ELF-1 (cell line): ENCODE data around the gene POLE2.
A peak's percentile ranks its signal among the peaks of the same experiment; 100 is the strongest.
"Not testable (repeated sequence)": the region's sequence is repeated elsewhere in the genome, so short reads cannot be mapped to it uniquely, and the experiment has no call there.

Experiments used
- DNase-seq: peaks from one replicate; pipeline ENCODE4 v3.0.0-alpha.2; 2016; ENCODE audit warnings: low read depth, low spot score

Gene POLE2, protein sequence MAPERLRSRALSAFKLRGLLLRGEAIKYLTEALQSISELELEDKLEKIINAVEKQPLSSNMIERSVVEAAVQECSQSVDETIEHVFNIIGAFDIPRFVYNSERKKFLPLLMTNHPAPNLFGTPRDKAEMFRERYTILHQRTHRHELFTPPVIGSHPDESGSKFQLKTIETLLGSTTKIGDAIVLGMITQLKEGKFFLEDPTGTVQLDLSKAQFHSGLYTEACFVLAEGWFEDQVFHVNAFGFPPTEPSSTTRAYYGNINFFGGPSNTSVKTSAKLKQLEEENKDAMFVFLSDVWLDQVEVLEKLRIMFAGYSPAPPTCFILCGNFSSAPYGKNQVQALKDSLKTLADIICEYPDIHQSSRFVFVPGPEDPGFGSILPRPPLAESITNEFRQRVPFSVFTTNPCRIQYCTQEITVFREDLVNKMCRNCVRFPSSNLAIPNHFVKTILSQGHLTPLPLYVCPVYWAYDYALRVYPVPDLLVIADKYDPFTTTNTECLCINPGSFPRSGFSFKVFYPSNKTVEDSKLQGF

DNA sequence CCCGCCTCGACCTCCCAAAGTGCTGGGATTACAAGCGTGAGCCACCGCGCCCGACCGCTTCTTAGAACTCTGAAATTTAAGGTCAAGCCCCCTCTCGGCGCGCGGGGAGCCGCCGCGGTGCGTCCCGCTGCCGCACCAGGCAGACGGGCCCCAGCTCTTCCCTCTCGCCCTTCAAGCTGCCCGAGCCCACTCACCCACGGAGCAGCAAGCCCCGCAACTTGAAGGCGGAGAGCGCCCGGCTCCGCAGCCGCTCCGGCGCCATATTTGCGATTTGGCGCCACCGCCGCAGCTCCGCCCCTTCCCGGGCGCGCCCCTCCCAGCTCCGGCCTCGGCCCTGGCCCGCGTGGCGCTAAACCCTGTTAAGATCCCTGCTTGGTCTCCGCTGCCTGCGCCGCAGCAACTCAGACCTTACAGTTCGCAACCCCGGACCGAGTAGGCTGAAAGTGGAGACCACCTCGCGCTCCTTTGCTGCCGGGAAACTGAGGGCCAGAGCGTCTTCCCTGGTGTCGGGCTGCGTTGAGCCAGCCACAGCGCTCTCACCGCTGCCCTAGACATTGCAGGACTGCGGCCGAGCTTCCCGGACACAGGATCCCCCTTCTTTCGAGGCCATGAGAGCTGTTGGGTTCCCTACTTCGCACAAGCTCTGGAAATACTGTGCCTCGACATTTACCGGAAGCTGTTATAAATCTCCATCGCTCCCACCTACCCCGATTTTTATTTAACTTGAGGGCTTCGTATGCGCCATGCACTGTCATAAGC lies at the start of gene POLE2:
Gene POLE2 (minus strand): TSS at position 273 of the 759 bp plus-strand sequence. CDS start 11 bp downstream, at position 262.
- DNase-seq, result peak; percentile 90

DNA sequence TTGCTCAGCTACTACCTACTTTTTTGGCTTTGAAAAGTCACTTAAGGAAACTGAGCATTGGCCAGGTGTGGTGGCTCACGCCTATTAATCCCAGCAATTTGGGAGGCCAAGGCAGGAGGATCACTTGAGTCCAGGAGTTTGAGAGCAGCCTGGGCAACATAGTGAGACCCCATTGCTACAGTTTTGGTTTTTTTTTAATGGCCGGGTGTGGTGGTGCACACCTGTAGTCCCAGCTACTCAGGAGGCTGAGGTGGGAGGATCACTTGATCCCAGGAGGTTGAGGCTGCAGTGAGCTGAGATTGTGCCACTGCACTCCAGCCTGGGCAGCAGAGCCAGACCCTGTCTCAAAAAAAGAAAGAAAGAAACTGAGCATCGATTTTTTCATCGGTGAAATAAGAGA lies 47.7 kb upstream of the POLE2 start:
- not testable (repeated sequence) for DNase-seq

DNA sequence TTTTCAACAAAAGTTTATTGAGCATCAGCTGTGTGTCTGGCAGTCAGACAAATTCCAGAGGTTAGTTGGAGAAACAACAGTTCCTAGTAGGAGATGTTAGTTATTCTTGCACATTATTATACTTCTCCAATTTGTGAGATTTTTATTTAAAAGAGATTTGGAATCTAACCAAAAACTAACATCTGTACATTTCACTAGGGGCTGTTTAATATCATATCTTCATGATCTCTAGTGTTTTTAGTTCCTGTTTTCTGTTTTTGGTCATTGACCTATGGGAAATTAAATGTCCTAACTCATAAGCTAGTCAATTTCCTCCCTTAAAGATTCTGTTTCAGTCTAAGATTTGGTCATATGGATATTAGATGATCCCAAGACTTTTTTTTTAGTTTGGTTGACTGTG lies 45.8 kb upstream of the POLE2 start:
- no peak for DNase-seq

DNA sequence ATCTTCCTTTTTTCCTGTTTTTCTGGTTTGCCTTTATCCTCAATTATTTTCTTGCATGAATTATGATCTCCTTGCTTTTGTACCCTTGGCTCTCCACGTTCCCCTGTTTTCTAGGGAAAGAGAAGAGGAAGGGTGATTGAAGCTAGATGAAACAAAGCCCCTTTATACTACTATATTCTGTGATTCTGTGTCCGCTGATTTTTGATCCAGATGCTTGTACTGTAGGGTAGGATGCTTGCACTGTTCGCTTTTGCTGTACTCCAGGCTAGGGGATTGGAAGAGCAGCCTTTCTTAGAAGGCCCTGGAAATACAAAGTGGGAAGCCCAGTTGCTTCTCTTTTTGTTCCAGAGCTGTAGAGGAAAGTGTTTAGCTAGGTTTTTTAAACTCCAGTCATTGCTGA lies 44.9 kb upstream of the POLE2 start:
- DNase-seq, result no peak

DNA sequence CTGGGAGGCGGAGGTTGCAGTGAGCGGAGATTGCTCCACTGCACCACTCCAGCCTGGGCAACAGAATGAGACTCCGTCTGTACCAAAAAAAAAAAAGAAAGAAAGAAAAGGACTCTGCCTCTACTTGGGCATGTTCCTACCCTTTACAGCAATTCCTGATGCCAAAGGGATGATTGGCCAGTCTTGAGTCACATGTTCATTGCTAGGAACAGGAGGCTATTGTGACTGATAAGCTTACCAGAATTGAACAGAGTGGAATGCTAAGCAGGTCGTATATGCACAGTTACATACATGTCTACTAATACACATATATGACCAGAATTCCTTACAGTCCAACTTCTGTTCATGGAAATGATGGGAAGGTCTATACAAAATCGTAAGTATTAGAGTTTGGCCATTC lies 39.2 kb upstream of the POLE2 start:
- DNase-seq, result no peak

DNA sequence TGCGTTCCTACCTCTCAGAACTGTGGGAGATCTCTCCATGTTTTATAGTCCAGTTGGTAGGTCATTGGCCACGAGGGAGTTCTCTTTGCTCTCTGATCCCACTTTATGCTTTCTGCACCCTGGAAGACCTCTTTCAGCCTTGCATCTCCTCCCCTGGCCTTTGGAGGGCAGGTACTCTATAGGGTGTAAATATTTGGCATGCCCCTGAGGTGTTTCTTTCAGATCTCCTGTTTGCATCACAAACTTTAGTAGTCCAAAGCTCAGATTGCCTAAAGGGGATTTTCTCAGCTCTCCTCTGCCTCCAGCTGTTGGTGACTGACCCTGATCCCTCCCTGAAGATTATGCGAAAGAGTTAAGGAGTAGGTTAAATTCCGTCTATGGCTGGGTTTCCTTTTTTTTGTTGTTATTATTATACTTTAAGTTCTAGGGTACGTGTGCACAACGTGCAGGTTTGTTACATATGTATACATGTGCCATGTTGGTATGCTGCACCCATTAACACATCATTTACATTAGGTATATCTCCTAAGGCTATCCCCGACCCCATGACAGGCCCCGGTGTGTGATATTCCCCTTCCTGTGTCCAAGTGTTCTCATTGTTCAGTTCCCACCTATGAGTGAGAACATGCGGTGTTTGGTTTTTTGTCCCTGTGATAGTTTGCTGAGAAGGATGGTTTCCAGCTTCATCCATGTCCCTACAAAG lies 33.9 kb upstream of the POLE2 start:
- DNase-seq, result peak; percentile 79

DNA sequence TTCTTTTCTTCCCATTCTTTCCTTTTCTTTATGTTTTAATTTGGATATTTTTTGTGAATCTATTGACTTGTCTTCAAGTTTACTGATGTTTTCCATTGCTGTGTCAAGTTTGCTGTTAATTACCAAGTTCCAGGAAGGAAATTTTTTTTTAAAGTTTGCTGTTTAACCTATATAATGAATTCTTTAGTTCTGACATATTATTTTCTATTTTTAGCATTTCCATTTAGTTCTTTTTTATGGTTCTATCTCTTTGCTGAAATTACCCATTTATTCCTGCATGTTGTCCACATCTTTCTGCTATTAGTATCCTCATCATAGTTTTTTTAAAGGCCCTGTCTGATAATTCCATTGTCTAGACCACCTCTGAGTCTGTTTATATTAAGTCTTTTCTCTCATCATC lies 32.7 kb upstream of the POLE2 start:
- no peak for DNase-seq

DNA sequence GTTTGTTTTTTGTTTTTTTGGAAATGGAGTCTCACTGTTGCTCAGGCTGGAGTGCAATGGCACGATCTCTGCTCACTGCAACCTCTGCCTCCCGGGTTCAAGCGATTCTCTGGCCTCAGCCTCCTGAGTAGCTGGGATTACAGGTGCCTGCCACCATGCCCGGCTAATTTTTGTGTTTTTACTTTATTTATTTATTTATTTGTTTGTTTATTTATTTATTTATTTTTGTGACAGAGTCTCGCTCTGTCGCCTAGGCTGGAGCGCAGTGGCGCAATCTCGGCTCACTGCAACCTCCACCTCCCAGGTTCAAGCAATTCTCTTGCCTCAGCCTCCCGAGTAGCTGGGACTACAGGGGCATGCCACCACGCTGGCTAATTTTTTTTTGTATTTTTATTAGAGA lies 23.0 kb upstream of the POLE2 start:
- not testable (repeated sequence) for DNase-seq

DNA sequence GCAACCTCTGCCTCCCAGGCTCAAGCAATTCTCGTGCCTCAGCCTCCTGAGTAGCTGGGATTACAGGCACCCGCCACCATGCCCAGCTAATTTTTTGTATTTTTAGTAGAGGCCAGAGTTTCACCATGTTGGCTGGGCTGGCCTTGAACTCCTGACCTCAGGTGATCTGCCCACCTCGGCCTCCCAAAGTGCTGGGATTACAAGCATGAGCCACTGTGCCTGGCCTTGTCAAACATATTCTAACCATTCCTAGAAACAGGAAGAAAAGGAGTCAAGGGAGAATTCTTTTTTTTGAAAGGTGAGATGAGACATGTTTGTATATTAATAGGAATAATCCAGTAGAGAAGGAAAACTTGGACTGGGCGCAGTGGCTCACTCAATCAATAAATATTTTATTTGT lies 16.5 kb upstream of the POLE2 start:
- not testable (repeated sequence) for DNase-seq

DNA sequence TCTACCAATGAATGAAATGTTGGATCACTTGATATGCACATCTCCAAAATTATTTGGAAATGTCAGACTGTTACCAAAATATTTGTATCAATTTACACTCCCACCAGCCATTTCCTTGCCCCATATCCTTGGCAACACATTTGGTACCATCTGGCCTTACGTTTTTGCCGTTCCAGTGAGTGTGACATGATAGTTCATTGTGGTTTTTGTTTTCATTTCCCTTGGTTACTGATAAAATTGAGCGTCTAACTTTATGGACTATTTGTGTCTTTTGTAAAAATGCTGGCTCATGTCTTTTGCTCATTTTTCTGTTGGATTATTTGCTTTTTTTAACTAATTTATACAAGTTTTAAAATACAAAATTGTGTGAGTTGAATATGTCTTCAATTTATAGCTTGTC lies 16.0 kb upstream of the POLE2 start:
- DNase-seq, result no peak

DNA sequence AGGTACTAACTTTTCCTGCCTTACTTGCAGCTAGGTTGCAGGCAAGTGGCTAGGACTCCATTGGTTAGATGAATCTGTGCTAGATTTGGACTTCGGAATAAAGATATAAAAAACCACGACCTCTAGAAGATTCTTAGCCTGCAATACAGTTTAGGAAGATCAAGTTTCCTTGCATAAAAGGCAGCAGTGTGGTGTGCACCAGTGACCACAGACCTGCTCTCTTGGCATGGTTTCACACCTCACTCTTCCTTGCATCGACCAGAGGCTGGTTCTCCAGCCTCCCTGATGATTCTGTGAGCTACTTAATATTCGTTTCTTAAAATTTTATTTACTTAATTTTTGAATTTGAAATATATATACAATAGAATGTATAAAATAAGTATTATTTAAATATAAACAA lies 14.7 kb upstream of the POLE2 start:
- DNase-seq, result no peak

DNA sequence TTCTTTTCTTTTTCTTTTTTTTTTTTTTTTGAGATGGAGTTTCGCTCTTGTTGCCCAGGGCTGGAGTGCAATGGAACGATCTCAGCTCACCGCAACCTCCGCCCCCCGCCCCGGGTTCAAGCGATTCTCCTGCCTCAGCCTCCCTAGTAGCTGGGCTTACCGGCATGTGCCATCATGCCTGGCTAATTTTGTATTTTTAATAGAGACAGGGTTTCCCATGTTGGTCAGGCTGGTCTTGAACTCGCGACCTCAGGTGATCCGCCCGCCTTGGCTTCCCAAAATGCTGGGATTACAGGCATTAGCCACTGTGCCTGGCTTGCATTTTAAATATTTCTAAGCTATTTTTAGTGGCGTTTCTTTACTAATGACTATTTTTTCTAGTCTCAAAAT lies 5.7 kb upstream of the POLE2 start:
- not testable (repeated sequence) for DNase-seq

DNA sequence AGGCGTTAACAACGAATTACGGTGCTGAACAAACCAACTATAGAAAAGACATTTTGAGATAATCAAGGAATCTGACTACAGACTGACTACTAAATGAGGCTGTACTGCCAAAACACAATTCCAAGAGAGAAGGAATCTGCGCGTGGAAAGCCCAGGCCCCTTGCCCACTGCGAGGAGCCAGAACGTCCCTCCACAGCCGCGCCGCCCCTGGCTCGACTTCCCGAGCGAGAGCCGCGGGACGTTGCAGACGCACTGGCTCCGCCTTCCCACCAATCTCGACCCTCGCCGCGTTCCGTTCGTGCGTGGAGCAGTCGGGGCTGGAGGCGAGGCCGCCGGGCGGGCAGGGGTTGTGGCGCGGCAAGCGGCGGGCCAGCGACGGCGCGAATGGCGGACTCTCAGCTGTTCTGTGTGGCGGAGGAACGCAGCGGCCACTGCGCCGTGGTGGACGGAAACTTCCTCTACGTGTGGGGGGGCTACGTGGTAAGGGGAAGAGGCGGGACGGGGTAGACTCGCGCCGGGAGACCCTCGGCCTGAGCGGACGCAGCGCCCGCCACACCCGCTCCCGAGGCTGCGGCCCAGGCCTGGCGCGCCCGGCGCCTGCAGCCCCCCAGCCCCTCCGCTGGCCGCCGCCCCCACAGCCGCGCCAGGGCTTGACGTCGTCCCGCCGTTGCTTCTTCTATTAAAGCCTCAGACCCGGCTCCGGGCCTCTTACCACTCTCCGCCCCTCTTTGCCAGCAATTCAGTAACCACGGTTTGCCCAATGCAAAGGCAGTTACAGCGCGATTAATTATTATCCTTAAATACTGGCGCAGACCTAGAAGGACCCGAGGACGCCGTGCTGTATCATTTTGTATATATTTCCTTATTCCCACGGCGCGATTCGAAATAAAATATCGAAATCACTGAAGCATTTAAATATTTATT lies 5.1 kb upstream of the POLE2 start, which contains the start of gene KLHDC1:
Gene KLHDC1 (plus strand): TSS at position 310 of the 924 bp plus-strand sequence. CDS start 75 bp downstream, at position 385.
- DNase-seq, result peak; percentile 63

DNA sequence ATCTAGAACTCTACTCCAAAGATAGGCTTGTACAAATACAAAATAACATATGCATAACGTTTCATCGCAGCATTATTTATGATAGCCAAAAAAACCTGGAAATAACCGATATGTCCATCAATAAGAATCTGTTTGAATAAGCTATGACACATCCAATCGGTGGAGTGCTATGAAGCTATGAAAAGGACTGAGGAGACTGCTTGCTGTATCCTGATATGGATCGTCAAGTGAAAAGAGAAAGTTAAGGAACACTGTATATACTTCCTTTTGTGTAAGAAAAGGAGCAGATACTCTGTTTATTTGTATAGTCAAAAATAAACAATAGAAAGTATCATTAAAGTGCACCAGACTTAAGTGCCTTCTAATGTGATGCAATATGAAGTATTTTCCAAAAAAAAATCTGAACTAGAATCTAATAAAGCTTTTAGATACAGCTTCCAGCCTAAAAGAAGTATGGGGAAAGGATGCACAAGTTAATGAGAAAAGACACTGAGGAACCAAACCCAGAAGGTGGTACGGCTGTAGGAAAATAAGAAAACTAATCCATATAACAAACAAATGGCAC lies 4.3 kb upstream of the POLE2 start:
- DNase-seq, result no peak

DNA sequence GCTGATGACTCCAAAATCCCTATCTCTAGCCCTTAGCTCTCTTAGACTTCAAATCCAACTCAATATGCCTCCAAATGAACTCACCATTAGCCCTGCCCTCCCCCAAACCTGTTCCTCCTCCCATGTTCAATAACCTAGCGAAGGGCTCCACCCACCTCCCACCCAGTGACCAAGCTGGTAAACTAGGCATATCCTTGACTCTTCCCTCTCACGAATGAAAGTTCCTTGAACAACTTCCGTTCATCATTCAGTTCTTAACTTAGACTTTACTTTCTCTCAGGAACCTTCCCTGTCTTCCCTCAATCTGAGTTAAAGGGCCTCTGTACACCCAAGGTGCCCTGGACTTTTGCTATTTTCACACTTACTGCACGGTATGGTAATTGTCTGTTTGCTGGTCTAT lies 3.0 kb upstream of the POLE2 start:
- no peak for DNase-seq

DNA sequence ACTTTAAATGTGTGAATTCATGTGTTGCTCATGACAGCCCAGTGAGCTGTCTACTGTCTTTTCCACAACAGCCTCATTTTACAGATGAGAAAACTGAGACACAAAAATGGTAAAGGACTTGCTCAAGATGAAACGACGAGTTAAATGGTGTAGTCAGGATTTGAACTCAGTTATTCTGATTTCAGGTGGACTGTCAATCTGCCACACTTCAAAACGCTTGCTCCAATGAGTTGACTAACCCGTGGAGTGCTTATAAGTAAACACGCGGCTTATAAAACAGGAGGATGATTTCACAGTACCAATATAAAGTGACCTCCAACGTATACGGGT lies 652 bp upstream of the POLE2 start:
- no peak for DNase-seq

DNA sequence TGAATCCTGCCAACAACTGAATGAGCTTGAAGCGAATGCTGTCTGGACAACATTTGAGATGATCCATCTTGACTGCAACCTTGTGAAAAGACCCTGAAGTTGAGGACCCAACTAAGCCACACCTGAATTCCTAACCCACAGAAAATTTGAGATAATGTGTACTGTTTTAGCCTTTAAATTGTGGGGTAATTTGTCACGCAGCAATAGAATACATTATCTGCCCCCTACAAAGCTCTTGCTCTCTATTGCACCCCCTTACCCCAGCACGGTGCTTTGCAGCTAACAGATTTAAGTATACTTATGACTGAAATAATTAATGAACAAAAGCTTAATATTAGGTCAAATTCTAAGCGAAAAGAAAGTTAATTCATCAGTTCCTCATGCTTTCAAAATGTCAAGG lies 1.6 kb downstream of the POLE2 start:
- no peak for DNase-seq

DNA sequence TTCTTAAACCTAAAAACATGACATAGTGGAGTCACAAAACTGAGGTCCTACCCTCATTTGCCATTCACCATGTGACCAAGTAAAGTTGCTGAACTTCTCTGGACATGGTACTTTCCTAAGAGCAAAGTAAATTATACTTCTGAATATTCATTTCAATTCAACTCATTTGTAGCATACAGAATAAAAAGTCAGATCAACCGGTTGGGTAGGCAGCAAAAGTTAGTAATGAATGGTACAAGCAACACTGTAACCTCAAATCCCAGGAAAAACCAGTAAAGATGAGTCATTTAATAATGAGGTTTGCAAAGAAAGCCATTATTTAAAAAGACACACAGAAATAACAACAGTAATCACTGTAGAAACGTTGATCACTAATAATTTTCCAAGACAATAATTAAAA lies 8.7 kb downstream of the POLE2 start:
- DNase-seq, result no peak

DNA sequence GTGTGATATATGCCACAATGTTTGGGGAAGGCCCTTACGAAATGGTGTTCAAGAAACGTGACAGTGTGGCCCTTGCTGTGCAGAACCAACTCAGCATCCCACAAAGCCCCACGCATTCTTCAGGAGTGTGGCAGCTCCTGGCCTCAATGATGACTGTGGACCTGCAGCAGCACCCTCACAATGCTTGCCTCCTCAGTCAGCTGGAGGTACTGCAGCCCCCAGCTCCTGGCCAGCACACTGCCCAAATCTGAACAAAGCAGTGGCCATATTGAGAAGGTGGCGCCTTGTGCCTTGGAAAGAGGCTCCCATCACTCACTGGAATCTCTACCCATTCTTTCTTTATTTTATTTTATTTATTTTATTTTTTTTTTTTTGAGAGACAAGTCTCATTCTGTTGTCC lies 10.4 kb downstream of the POLE2 start:
- DNase-seq, result no peak

DNA sequence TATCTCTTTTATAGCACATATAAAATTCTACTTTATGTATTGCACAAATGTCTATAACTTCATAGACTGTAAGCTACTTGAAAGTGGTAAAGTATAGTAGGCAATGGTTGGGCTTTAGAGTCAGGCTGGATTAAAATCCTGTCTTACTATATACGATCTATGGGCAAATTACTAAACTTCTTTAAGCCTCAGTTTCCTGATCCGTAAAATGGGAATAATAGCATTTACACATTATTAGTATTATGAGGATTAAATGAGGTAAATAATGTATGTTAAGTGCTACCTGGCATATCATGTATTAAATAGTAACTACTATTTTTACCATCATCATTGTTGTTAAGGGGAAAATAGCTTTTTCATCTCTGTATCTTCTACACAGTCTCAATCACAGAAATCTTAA lies 14.4 kb downstream of the POLE2 start:
- no peak for DNase-seq

DNA sequence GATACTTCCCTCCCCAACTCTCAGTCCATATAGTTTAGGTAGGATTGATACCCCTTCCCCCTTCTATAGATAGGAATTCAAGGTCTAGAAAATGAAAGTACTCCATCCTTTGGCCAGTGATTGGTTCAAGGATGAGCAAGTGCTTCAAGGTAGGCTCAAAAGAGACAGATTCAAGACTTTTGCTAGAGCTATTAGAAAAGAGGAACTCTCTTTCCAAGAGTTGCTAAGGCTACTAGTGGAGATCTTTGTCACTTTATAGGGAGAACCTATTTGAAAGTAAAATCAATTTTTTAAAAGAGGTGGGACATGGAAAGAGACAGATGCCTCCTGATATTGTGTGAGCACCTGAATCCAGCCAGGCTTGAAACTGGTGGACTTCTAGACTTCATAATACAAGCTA lies 17.5 kb downstream of the POLE2 start:
- DNase-seq, result no peak
